Activated CD4-positive, alpha-beta T cell treated with anti-CD3 and anti-CD28 coated beads, Interleukin-2, amount 10 ng/mL, durations not matched to agents 24 days and 14 days (primary cell): ENCODE results near the gene DENND2A. TPM values are rescaled to one million over a fixed set of nuclear protein-coding genes. Genes with fewer than 3 reads are reported as not detected.
"Not testable (repeated sequence)": the region's sequence is repeated elsewhere in the genome, so short reads cannot be mapped to it uniquely, and the experiment has no call there.

Experiments
- DNase-seq: peaks from one replicate; pipeline ENCODE4 v3.0.0; 2022
- H3K27ac Mint-ChIP-seq: one replicate; pipeline ENCODE4 v1.8.0; 2022; ENCODE audit warnings: mild to moderate bottlenecking, mixed read lengths
- H3K27me3 Mint-ChIP-seq: one replicate; pipeline ENCODE4 v1.8.0; 2022; ENCODE audit warnings: mixed read lengths
- H3K36me3 Mint-ChIP-seq: one replicate; pipeline ENCODE4 v1.8.0; 2022; ENCODE audit warnings: low read depth, mild to moderate bottlenecking, mixed read lengths
- H3K4me1 Mint-ChIP-seq: one replicate; pipeline ENCODE4 v1.8.0; 2021; ENCODE audit warnings: mixed read lengths
- H3K4me3 Mint-ChIP-seq: one replicate; pipeline ENCODE4 v1.8.0; 2022; ENCODE audit warnings: mild to moderate bottlenecking, moderate library complexity, mixed read lengths
- H3K9me3 Mint-ChIP-seq: one replicate; pipeline ENCODE4 v1.8.0; 2021; ENCODE audit warnings: mixed read lengths
- intact Hi-C: fragments of 100-400 bp; cut with micrococcal nuclease; formaldehyde crosslinking; loops from one replicate; pipeline ENCODE4 v1.15.1; 2023
- total RNA-seq: library from RNA; stranded (reverse); gene quantifications from 2 replicates; pipeline ENCODE4 v1.2.3, GENCODE V29; 2022

The DENND2A gene
- total RNA-seq, 1 donor from 2014 or later = not detected

DNA sequence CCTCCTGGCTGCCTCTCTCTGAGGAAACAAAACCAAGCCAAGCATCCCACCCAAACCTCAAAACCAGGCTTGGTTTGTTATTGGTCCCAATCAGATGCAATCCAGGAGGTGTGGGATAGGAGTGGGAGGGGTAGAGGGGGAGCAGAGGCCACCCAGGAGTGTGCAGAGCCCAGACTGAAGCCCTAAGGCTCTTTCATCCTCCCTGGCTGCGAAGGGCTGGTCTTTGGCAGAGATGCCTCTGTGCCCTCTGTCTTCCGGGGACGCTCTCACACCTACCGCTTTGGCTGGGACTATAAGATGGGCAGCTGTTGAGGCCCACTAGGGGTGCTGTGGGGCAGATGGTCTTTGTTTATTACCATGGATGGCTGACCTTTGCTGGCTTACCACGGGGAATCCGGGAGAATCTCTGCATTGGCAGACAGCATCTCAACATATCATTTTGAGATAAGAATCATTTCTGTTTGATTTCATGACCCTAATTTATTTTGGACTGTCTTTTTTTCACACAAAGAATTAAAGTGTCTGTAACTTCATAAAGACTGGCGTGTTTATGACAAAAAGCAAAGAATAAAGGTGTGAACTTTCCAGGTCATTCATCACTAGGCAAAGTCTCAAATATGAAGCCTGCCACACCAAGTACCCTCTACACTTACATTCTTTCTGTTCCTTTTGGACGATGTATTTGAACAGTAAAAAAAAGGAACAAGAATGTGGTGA is 6.5 kb upstream of the DENND2A start:
- Mint-ChIP-seq H3K4me1 (peaks cover 5% of the 10 kb centered on the region), H3K27ac (no peak overlapping the region), H3K9me3 (no peaks in the 10 kb centered on the region), H3K36me3 (no peaks in the 10 kb centered on the region), H3K27me3 (peaks cover 40% of the 10 kb centered on the region), H3K4me3 (no peak overlapping the region)
- intact Hi-C loops = no loop called here
- DNase-seq = peak; percentile 70

GRCh38 chr7:140645166-140645900 is 4.7 kb upstream of the DENND2A start:
- Mint-ChIP-seq H3K27ac (no peak overlapping the region), H3K27me3 (peaks cover 46% of the 10 kb centered on the region), H3K36me3 (no peaks in the 10 kb centered on the region), H3K4me1 (peaks cover 7% of the 10 kb centered on the region), H3K9me3 (no peaks in the 10 kb centered on the region), H3K4me3 (no peak overlapping the region)
- DNase-seq = peak; percentile 63
- intact Hi-C loops = no loop called here

DNA sequence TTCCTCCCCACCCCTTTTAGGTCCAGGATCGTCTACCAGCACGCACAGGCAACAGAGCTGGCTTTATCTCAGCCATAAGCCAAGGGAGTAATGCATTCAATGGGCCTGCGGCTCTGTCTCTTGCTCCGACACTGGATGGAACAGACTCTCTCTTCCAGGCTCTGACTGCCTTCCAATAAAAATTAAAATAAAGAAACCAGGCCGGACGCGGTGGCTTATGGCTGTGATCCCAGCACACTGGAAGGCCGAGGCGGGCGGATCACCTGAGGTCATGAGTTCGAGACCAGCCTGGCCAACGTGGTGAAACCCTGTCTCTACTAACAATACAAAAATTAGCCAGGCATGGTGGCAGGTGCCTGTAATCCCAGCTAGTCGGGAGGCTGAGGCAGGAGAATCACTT is 4.1 kb upstream of the DENND2A start:
- intact Hi-C loops = not testable (repeated sequence)
- H3K27me3 Mint-ChIP-seq = peaks cover 51% of the 10 kb centered on the region

DNA sequence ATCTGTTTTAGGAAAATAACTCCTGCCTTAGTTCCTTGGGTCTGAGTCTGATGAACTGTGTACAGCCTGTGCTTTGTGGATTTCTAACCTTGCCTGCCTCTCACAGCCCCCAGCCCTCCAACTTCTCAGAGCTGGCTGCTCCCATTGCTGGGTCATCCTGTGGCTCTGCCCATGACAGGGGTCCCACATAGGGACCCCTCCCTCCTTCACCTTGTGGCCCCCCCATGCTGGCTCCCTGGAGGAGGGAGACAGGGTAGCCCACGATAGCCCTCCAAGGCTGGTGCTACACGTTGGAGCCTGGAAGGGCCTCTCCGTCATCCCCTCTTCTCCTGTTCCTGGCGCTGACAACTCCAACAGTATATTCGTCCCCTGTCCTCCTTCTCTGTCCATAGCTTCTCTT is 2.8 kb upstream of the DENND2A start:
- Mint-ChIP-seq H3K36me3 (peaks cover 2% of the 10 kb centered on the region), H3K27ac (no peak overlapping the region), H3K4me1 (peaks cover 15% of the 10 kb centered on the region), H3K27me3 (peaks cover 64% of the 10 kb centered on the region), H3K9me3 (no peaks in the 10 kb centered on the region), H3K4me3 (no peak overlapping the region)
- intact Hi-C loops = no loop called here
- DNase-seq = no peak

More for the DNA sequence above, 4.1 kb upstream of the DENND2A start:
- H3K27ac Mint-ChIP-seq, H3K36me3 Mint-ChIP-seq, H3K4me1 Mint-ChIP-seq, H3K4me3 Mint-ChIP-seq, DNase-seq, H3K9me3 Mint-ChIP-seq: not testable (repeated sequence)

DNA sequence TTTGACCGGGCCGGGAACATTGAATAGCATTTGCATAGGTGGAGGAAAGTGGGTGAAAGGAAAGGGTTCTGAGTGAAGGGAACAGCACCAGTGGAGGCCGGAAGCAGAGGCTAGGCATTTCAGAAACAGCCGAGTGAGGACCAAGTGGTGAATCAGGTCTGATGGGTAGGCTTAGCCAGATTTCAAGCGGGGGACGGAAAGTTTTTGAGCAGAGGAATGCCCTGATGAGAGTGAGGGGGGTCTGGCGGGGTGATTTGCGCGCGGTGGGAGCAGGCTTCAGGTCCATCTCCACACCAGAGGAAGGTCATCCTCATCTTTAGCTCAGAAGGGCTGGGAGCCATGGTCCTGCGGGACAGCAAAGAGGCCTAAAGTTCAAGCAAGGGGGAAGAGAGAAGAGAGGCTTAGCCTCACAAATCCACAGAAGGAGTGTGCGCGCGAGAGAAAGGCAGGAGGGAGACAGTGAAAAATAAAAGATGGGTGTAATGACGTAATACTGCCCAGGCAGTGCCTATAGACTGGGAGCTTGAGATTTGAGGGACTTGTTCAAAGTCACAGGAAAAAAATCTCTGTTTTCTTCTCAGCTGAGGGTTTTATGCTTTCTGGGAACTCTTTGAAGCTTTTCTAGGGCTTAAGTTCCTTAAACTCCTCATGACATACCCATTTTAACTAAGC is 1.0 kb upstream of the DENND2A start:
- DNase-seq = no peak
- H3K27ac Mint-ChIP-seq = no peak overlapping the region
- intact Hi-C loops = no loop called here
- peaks cover 2% of the 10 kb centered on the region for H3K36me3 Mint-ChIP-seq
- H3K27me3 Mint-ChIP-seq = peaks cover 72% of the 10 kb centered on the region
- no peaks in the 10 kb centered on the region for H3K9me3 Mint-ChIP-seq
- H3K4me3 Mint-ChIP-seq = no peak overlapping the region
- H3K4me1 Mint-ChIP-seq = peaks cover 10% of the 10 kb centered on the region

- H3K27ac Mint-ChIP-seq = no peak overlapping the region
- H3K27me3 Mint-ChIP-seq = peaks cover 75% of the 10 kb centered on the region
- intact Hi-C loops = no loop called here
- H3K36me3 Mint-ChIP-seq = peaks cover 2% of the 10 kb centered on the region
- peaks cover 10% of the 10 kb centered on the region for H3K4me1 Mint-ChIP-seq
- H3K4me3 Mint-ChIP-seq = peak overlapping the region; percentile 83
- no peak for DNase-seq
- H3K9me3 Mint-ChIP-seq = no peaks in the 10 kb centered on the region
These were observed 464 bp downstream of the DENND2A start for GRCh38 chr7:140640060-140640637.

DNA sequence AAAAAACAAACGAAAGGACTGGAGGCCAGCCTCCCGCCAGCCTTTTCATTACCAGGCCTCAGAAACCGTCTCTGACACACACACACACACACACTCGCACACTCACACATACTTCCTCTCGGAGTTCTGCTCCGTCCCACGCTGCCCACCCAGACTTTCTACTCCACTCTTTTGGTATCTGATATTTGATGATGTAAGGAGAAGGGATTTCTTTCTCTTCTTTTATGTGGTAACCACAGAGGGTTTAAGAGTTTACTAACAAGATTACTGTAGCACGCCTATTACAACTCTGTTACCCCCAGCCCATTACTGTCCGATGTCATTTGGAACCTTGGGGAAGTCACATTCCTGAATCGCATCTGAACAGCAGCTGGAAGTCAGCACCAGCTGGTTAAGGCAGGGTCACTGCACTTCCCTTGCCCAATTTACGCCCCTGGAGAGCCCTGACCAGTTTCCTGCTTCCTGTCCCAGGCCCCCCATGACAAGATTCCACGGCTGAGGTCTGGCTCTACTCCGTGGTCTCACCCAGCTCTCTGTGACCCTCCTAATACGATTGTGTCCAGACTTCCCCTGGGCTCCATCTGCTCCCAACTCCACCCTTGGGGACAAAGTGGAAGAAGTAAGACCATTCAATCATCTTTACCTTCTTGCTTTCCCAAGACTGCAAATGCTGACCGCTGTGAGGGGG is 1.1 kb downstream of the DENND2A start:
- peaks cover 71% of the 10 kb centered on the region for H3K27me3 Mint-ChIP-seq
- intact Hi-C loops = loop anchor here (5.0 kb wide), 1 partner anchor 122 kb away; no protein-coding TSS in a partner anchor
- H3K27ac Mint-ChIP-seq = no peak overlapping the region
- no peaks in the 10 kb centered on the region for H3K9me3 Mint-ChIP-seq
- peaks cover 10% of the 10 kb centered on the region for H3K4me1 Mint-ChIP-seq
- peaks cover 2% of the 10 kb centered on the region for H3K36me3 Mint-ChIP-seq
- DNase-seq = no peak
- H3K4me3 Mint-ChIP-seq = peak overlapping the region; percentile 83

GRCh38 chr7:140638173-140638791 is 2.3 kb downstream of the DENND2A start:
- Mint-ChIP-seq H3K36me3 (peaks cover 2% of the 10 kb centered on the region), H3K4me1 (peaks cover 10% of the 10 kb centered on the region), H3K9me3 (no peaks in the 10 kb centered on the region), H3K27ac (no peak overlapping the region), H3K4me3 (no peak overlapping the region), H3K27me3 (peaks cover 65% of the 10 kb centered on the region)
- intact Hi-C loops = loop anchor here (5.0 kb wide), 1 partner anchor 121 kb away; no protein-coding TSS in a partner anchor
- DNase-seq = no peak

DNA sequence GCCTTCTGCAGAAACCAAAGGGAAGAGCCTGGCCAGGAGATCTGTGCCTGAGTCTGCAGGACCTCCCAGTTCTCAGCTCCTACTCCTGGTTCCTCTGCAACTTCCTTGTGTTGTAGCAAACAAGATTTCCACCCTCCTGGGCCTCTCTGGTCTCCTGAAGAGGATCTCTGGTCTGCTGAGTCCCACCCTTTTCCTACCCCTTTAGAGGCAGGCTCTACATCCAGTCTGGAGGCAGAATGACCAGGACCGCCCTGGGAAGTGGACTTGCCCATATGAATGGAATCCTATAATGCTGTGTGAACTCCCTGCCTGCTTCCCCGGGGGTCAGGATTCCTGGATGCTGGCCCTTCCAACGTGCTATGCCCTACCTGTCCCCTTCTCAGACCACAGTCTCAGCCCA is 3.2 kb downstream of the DENND2A start:
- H3K27me3 Mint-ChIP-seq = peaks cover 58% of the 10 kb centered on the region
- no peak for DNase-seq
- peaks cover 2% of the 10 kb centered on the region for H3K36me3 Mint-ChIP-seq
- intact Hi-C loops = loop anchor here (5.0 kb wide), 1 partner anchor 120 kb away; no protein-coding TSS in a partner anchor
- no peaks in the 10 kb centered on the region for H3K9me3 Mint-ChIP-seq
- H3K4me3 Mint-ChIP-seq = no peak overlapping the region
- H3K4me1 Mint-ChIP-seq = peaks cover 10% of the 10 kb centered on the region
- no peak overlapping the region for H3K27ac Mint-ChIP-seq

- H3K27me3 Mint-ChIP-seq = peaks cover 59% of the 10 kb centered on the region
- intact Hi-C loops = loop anchor here (5.0 kb wide), 1 partner anchor 119 kb away; no protein-coding TSS in a partner anchor
- H3K4me3 Mint-ChIP-seq = no peak overlapping the region
- peaks cover 2% of the 10 kb centered on the region for H3K36me3 Mint-ChIP-seq
- H3K27ac Mint-ChIP-seq = no peak overlapping the region
- H3K4me1 Mint-ChIP-seq = peaks cover 8% of the 10 kb centered on the region
- DNase-seq = no peak
- H3K9me3 Mint-ChIP-seq = no peaks in the 10 kb centered on the region
These were observed 4.8 kb downstream of the DENND2A start for GRCh38 chr7:140635816-140636215.

DNA sequence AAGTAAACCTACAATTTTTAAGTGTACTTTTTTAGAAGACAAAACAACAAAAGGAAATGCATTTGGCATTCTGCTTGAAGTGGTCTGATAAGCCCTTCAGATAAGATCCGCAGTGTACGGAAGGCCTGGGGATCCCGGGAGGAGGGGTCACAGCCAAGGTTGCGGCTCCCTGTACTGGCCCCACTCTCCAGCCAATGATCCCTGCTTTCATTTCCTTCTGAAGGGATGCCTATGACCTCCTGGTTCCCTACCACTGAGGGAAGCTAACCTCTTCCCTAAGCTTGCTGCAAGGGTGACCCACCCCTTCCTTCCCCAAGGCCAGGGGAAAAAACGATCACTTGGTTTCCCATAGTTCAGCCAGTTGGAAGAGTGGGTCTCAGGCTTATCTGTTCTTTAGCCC is 5.3 kb downstream of the DENND2A start:
- Mint-ChIP-seq H3K27me3 (peaks cover 61% of the 10 kb centered on the region), H3K4me1 (peaks cover 8% of the 10 kb centered on the region), H3K36me3 (peaks cover 2% of the 10 kb centered on the region), H3K27ac (no peak overlapping the region), H3K9me3 (no peaks in the 10 kb centered on the region), H3K4me3 (no peak overlapping the region)
- no peak for DNase-seq
- intact Hi-C loops = loop anchor here (5.0 kb wide), 1 partner anchor 118 kb away; no protein-coding TSS in a partner anchor

DNA sequence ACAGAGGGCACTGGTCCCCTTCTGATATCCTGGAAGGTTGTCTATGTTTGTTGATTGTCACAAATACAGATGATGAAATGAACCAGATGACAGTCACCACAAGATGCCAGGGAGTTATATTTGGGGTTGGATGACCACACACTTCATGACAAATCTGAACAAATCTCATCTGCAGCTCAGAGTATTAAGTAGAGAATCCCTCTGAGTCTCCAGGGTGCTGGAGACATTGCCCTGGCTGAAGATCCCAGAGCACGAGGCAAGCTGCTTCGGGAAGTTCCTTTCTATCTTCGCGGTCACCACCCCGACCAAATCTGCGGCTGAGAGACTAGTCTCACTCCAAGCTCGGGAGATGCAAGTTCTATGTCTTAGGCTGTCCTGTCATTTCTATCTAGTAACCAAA is 9.0 kb downstream of the DENND2A start:
- Mint-ChIP-seq H3K4me3 (no peak overlapping the region), H3K4me1 (no peaks in the 10 kb centered on the region), H3K36me3 (no peaks in the 10 kb centered on the region), H3K27ac (no peak overlapping the region), H3K9me3 (no peaks in the 10 kb centered on the region), H3K27me3 (peaks cover 29% of the 10 kb centered on the region)
- intact Hi-C loops = no loop called here
- no peak for DNase-seq

DNA sequence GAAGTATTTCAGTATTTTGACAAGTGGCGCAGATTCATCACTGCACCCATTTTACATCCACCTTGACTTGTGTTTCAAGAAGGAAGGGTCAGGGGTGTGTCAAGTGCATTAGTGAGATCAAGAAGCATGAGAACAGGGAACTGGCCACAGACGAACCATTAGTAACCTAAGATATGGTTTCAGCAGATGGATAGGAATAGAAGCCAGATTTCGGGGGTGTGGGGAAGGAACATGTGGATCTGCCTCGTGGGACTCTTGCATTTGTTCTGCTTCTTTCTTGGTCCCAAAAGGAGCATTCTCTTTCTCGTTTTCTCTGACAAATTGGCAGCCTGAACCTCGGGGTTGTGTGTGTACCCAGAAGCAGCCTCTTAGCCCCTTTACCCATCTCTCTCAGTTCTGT is 9.6 kb downstream of the DENND2A start:
- Mint-ChIP-seq H3K4me3 (no peak overlapping the region), H3K9me3 (no peaks in the 10 kb centered on the region), H3K27me3 (peaks cover 26% of the 10 kb centered on the region), H3K4me1 (no peaks in the 10 kb centered on the region), H3K27ac (no peak overlapping the region), H3K36me3 (no peaks in the 10 kb centered on the region)
- DNase-seq = no peak
- intact Hi-C loops = no loop called here
